ENCODE measurements around the gene SMARCB1.

SMARCB1 gene

GRCh38 chr22:23856721-23857605, 70.2 kb downstream of the SMARCB1 start:
- Histone ChIP-seq H3K36me3 (replicated peaks; ENCODE audit: insufficient read depth, low read length) (no peaks in the 10 kb centered on the region), H3K9ac (ENCODE audit: low read length) (peak overlapping the region; percentile 72), H3K27ac (ENCODE audit: low read length) (peak overlapping the region; percentile 80), H3K79me2 (ENCODE audit: low read length) (peaks cover 20% of the 10 kb centered on the region), H3F3A (ENCODE audit: insufficient read depth, low read length) (peaks cover 19% of the 10 kb centered on the region), H3K4me2 (ENCODE audit: low read depth, low read length) (peak overlapping the region; percentile 94), H3K4me1 (ENCODE audit: low read length) (peaks cover 6% of the 10 kb centered on the region), H3K9me3 (replicated peaks; ENCODE audit: insufficient read depth, low read length) (no peaks in the 10 kb centered on the region), H2AFZ (ENCODE audit: low read length) (peak overlapping the region; percentile 75), H4K20me1 (ENCODE audit: insufficient read depth, low read length) (no peaks in the 10 kb centered on the region), H3K9me2 (replicated peaks; ENCODE audit: insufficient read depth, low read length) (no peaks in the 10 kb centered on the region), H3K4me3 (ENCODE audit: low read length) (peak overlapping the region; percentile 97), H3K27me3 (replicated peaks; ENCODE audit: insufficient read depth, low read length) (no peaks in the 10 kb centered on the region)
- TF ChIP-seq, protein P1, sequence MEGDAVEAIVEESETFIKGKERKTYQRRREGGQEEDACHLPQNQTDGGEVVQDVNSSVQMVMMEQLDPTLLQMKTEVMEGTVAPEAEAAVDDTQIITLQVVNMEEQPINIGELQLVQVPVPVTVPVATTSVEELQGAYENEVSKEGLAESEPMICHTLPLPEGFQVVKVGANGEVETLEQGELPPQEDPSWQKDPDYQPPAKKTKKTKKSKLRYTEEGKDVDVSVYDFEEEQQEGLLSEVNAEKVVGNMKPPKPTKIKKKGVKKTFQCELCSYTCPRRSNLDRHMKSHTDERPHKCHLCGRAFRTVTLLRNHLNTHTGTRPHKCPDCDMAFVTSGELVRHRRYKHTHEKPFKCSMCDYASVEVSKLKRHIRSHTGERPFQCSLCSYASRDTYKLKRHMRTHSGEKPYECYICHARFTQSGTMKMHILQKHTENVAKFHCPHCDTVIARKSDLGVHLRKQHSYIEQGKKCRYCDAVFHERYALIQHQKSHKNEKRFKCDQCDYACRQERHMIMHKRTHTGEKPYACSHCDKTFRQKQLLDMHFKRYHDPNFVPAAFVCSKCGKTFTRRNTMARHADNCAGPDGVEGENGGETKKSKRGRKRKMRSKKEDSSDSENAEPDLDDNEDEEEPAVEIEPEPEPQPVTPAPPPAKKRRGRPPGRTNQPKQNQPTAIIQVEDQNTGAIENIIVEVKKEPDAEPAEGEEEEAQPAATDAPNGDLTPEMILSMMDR (IDR thresholded peaks at IDR 0.05; ENCODE audit: low read length): peak; percentile 33
- no peak for TF ChIP-seq EZH2 (optimal IDR thresholded peaks at IDR 0.05; ENCODE audit: low read depth, low read length)
- DNase-seq: peak; percentile 49

DNA sequence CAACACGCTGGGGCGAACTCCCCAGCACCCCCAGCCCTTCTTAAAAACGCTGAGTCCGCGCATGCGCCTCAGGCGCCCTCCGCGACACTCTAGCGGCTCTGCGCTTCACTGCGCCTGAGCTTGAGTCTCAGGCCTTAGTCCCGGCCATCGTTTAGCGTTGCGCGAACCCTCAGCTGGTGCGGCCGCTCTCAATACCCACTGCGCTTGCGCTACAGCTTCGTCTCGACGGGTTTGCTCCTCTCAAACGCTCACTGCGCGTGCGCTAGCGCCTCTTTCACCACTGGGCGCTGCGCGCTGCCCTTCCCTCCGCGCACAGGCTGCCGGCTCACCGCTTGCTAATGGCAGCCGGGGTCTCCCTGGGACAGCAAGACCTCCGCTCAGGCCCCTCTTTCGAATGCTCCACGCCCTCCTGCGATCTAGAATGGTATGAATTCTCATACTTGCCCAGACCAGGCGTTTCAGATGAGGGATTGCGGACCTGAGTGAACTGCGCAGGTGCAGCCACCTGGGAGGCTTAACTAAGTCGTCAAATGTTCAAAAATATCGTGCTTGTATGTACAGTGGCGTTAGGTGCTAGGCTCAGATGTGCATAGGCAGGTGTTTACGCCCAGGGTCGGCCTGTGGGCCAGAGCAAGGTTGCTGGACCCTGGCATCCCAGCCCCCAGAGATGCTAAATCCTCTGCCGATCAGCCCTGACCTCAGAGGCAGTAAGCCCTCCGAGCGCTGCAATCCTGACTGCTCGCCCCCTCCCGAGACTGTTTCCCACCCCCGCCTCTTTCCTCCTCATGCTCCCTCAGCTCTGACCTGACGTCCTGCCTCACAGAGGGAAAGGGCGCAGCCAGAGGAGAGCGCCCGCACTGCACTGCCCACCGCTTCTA, 71.1 kb downstream of the SMARCB1 start, which contains the start of gene SLC2A11:
Gene SLC2A11, plus strand, starts transcription at position 270 of the 878 bp plus-strand sequence. Its CDS starts 125 bp downstream, at position 395.
- no peaks in the 10 kb centered on the region for H3K36me3 ChIP-seq (replicated peaks; ENCODE audit: insufficient read depth, low read length)
- peak within 1 kb of the TSS; percentile 78 for H3K9ac ChIP-seq (ENCODE audit: low read length)
- H2AFZ ChIP-seq (ENCODE audit: low read length): peak within 1 kb of the TSS; percentile 88
- H3K4me1 ChIP-seq (ENCODE audit: low read length): peaks cover 6% of the 10 kb centered on the region
- no peaks in the 10 kb centered on the region for H3K9me2 ChIP-seq (replicated peaks; ENCODE audit: insufficient read depth, low read length)
- peaks cover 19% of the 10 kb centered on the region for H3F3A ChIP-seq (ENCODE audit: insufficient read depth, low read length)
- TF ChIP-seq, protein P1 (IDR thresholded peaks at IDR 0.05; ENCODE audit: low read length): peak; percentile 21
- no peak for TF ChIP-seq EZH2phosphoT487 (IDR thresholded peaks at IDR 0.05; ENCODE audit: low read length)
- peaks cover 20% of the 10 kb centered on the region for H3K79me2 ChIP-seq (ENCODE audit: low read length)
- H3K4me2 ChIP-seq (ENCODE audit: low read depth, low read length): peak within 1 kb of the TSS; percentile 94
- H3K9me3 ChIP-seq (replicated peaks; ENCODE audit: insufficient read depth, low read length): no peaks in the 10 kb centered on the region
- H3K4me3 ChIP-seq (ENCODE audit: low read length): peak within 1 kb of the TSS; percentile 97
- no peaks in the 10 kb centered on the region for H4K20me1 ChIP-seq (ENCODE audit: insufficient read depth, low read length)
- peak within 1 kb of the TSS; percentile 80 for H3K27ac ChIP-seq (ENCODE audit: low read length)
- peak; percentile 99 for DNase-seq
- H3K27me3 ChIP-seq (replicated peaks; ENCODE audit: insufficient read depth, low read length): no peaks in the 10 kb centered on the region

DNA sequence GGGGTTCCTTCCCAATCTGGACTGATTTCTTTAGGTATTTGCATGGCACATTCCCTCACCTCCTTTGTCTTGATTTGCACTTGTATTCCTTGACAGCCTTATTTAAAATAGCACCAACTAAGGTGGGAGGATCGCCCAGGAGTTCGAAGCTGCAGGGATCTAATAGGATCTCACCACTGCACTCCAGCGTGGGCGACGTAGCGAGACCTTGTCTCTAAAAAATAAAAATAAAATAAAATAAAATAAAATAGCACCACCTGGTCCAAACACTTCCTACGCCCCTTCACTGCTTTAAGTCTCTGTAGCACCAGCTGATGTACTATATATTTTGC, 71.7 kb downstream of the SMARCB1 start:
- Histone ChIP-seq H3K36me3 (replicated peaks; ENCODE audit: insufficient read depth, low read length) (no peaks in the 10 kb centered on the region), H3K27me3 (replicated peaks; ENCODE audit: insufficient read depth, low read length) (no peaks in the 10 kb centered on the region), H3K4me3 (ENCODE audit: low read length) (peak overlapping the region; percentile 97), H3K9me2 (replicated peaks; ENCODE audit: insufficient read depth, low read length) (no peaks in the 10 kb centered on the region), H4K20me1 (ENCODE audit: insufficient read depth, low read length) (no peaks in the 10 kb centered on the region), H3K4me2 (ENCODE audit: low read depth, low read length) (peak overlapping the region; percentile 94), H3K27ac (ENCODE audit: low read length) (peak overlapping the region; percentile 80; the same call in 1 of the 2 replicates), H3F3A (ENCODE audit: insufficient read depth, low read length) (peaks cover 19% of the 10 kb centered on the region), H3K4me1 (ENCODE audit: low read length) (peaks cover 6% of the 10 kb centered on the region), H3K79me2 (ENCODE audit: low read length) (peaks cover 20% of the 10 kb centered on the region), H3K9ac (ENCODE audit: low read length) (peak overlapping the region; percentile 78), H3K9me3 (replicated peaks; ENCODE audit: insufficient read depth, low read length) (no peaks in the 10 kb centered on the region), H2AFZ (ENCODE audit: low read length) (peak overlapping the region; percentile 88)
- TF ChIP-seq EZH2 (optimal IDR thresholded peaks at IDR 0.05; ENCODE audit: low read depth, low read length): no peak
- TF ChIP-seq, protein P1 (IDR thresholded peaks at IDR 0.05; ENCODE audit: low read length): no peak
- TF ChIP-seq EZH2phosphoT487 (IDR thresholded peaks at IDR 0.05; ENCODE audit: low read length): no peak
- no peak for DNase-seq
